ENCODE results near the gene HCRTR1.

HCRTR1 gene

DNA sequence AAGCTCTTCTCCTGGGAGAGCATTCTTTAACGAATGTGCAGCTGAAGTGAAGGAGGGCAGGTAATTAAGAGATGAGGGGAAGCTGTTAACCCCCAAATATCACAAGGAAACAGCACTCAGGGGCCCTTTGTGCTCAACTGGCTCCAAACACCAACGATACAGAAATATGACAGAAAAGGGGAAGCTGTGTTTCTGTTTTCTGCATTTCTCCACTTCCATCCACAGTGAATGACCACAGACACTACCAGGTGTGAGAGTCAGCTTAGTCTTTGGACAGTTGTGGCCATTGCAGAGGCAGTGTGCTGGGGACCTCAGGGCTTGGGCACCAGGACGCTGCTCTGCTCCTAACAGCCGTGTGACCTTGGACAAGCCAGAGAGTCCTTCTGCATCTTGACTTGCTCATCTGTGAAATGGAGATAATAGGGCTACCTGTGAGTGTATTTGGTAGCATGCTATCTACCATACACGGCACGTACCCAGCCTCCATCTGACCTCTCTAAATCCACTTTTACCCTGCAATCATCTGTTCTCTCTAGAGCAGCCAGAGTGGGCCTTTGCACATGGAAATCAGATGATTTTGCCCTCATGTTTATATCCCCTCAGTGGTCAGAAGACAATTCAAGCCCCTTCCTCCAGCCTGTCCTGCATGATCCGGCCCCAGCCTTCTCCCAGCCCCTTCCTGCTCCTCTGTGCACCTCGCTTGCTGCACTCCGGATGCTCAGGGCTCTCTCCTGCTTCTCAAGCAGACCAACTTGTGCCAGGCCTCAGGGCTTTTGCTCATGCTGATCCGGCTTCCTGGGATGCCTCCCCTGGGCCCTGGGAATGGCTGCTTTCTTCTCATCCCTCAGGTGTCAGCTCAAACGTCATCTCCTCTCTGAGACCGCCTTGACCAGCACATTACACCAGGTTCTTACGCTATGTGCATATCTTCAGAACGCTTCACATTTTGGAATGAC lies 45.9 kb upstream of the HCRTR1 start:
- H3K4me3 ChIP-seq (ENCODE audit: low read length), result no peak overlapping the region
- TF ChIP-seq, protein P1, sequence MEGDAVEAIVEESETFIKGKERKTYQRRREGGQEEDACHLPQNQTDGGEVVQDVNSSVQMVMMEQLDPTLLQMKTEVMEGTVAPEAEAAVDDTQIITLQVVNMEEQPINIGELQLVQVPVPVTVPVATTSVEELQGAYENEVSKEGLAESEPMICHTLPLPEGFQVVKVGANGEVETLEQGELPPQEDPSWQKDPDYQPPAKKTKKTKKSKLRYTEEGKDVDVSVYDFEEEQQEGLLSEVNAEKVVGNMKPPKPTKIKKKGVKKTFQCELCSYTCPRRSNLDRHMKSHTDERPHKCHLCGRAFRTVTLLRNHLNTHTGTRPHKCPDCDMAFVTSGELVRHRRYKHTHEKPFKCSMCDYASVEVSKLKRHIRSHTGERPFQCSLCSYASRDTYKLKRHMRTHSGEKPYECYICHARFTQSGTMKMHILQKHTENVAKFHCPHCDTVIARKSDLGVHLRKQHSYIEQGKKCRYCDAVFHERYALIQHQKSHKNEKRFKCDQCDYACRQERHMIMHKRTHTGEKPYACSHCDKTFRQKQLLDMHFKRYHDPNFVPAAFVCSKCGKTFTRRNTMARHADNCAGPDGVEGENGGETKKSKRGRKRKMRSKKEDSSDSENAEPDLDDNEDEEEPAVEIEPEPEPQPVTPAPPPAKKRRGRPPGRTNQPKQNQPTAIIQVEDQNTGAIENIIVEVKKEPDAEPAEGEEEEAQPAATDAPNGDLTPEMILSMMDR (conservative IDR thresholded peaks at IDR 0.05; ENCODE audit: low read length), result no peak
- DNase-seq (ENCODE audit: low read depth), result no peak

DNA sequence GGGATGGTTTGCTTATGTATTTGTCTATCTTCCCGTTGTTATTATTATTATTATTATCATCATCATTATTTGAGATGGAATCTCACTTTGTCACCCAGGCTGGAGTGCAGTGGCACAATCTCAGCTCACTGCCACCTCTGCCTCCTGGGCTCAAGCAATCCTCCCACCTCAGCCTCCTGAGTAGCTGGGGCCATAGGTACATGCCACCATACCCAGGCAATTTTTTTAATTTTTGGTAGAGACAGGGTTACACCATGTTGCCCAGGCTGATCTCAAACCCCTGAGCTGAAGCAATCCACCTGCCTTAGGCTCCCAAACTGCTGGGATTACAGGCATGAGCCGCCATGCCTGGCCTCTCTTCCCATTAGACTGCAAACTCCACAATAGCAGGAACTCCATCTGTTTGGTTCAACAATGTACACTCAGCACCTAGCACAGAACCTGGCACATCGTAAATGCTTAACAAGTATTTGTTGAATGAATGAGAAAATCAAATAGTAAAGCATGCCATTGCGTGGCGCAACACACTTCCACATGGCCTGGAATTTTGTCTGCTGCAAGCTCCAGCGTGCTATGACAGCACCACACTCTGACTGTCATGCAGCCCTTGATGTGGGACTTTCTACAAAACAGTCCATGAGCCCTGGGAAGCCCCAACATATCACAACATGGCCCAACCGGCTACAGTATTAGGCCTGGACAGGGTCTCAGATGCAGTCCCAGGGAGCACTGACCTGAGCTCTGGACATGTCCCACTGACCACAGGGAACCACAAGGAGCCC lies 45.0 kb upstream of the HCRTR1 start:
- TF ChIP-seq, protein P1 (conservative IDR thresholded peaks at IDR 0.05; ENCODE audit: low read length), result no peak
- no peak overlapping the region for H3K4me3 ChIP-seq (ENCODE audit: low read length)
- peak; percentile 82 for DNase-seq (ENCODE audit: low read depth)

DNA sequence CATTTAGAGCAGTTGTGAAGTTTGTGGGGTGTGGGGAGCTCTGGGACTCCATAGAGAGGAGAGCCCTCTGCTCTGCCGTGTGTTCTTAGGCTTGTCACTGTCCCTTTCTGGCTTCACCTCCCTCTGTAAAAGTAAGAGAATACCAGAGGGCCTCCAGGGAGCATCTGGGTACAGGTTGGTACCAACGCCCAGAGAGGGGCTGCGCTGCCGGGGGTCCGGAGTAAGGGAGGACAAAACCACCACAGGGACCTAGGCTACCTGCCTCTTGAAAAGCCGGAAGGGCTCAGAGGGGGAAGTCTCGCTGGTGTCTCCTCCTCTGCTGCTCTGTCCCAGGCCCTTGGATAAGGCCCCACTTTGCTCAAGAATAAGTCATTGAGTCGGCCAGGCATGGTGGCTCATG lies 44.2 kb upstream of the HCRTR1 start:
- no peak overlapping the region for H3K4me3 ChIP-seq (ENCODE audit: low read length)
- TF ChIP-seq, protein P1 (conservative IDR thresholded peaks at IDR 0.05; ENCODE audit: low read length), result no peak
- no peak for DNase-seq (ENCODE audit: low read depth)

DNA sequence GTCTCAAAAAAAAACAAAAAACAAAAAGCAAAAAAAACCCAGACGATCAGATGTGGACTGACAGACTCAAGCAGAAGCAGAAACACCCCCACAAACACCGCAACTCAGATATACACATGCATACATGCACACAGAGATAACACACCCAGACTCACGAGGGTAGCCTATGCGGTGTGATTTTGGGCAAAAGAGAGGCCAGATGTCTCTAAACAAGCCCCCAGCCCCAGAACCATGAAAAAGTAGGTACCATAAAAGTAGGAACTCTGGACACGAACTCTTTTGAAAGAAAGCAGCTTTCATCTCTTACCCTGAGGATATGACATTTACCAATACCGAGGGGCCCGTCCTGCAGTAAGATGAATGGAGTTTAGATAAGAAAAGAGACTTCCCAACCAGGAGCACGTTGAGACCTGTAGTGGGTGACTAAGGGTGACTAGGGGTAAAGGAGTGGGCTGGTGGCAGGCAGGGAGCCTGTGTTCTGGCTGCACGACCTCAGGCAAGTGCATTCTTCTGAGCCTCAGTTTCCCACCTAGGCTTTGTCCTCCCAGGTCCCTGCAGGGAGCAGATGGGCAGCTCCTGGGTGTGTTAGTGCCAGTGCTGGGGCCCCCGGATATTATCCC lies 42.6 kb upstream of the HCRTR1 start:
- DNase-seq (ENCODE audit: low read depth), result no peak
- no peak overlapping the region for H3K4me3 ChIP-seq (ENCODE audit: low read length)
- TF ChIP-seq, protein P1 (conservative IDR thresholded peaks at IDR 0.05; ENCODE audit: low read length), result no peak

DNA sequence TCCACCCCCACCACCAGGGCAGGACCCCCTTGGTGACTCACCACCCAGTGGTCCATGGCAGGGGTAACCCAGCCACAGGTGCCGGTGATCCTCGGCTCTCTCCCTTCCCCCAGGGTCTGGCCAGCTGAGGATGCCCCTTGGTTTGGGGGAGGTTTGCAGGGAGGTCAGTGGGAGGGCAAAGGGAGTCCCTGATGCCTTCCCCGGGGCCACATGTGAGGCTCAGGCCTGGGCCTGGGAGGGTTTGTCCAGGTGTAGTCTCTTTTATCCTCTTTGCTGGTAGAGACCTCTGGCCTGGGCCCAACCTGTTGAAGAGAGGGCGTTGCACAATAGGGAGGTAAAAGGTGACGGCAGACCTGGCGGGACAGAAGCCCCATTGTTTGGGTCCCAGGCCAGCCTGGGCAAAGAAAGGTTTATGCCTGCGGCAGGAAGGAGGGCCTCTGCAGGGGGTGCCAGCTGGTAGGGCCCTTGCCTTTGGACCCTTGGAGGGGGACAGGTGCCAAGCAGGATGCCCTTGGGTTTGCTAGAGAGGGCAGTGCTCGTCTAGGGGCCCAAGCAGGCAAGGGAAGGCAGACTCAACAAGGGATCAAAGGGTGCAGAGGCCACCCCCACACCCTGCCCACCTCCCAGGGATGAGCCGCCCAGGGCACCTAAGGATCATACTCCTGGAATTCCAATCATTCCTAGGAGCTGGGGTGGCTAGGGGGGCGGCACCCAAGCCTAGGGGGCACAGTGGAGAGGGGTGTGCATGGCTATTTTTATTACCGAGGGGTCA lies 41.9 kb upstream of the HCRTR1 start:
- DNase-seq (ENCODE audit: low read depth), result no peak
- TF ChIP-seq, protein P1 (conservative IDR thresholded peaks at IDR 0.05; ENCODE audit: low read length), result no peak
- no peak overlapping the region for H3K4me3 ChIP-seq (ENCODE audit: low read length)

DNA sequence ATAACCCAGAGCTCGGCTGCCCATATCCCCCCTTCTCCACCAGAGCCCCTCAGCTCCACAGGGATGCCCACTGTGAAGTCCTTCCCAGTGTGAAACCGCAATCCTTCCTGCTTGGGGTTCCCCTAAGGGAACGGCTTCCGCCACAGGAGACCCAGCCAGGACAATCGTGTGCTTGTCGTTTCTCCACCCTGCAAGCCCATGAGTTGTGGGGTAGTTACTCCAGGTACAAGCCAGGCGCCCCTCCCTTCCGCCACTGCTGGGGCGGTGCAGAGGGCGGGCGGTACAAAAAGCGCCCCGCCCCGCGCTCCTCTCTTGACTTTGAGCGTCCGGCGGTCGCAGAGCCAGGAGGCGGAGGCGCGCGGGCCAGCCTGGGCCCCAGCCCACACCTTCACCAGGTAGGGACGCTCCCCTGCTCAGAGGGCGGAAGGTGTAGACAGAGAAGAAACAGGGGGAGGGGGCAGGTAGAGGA lies 41.3 kb upstream of the HCRTR1 start, which contains the start of gene TINAGL1:
TSS of gene TINAGL1 (plus strand) at position 315 of the 469 bp plus-strand sequence. CDS start 634 bp downstream, outside the sequence.
- TF ChIP-seq, protein P1 (conservative IDR thresholded peaks at IDR 0.05; ENCODE audit: low read length), result no peak
- no peak within 1 kb of the TSS for H3K4me3 ChIP-seq (ENCODE audit: low read length)
- no peak for DNase-seq (ENCODE audit: low read depth)

All from AG10803 (cell line).